Measurements from ENCODE around the gene DHX32. TPM values are rescaled to one million over a fixed set of nuclear protein-coding genes. Genes with fewer than 3 reads are reported as not detected.

The DHX32 gene
- total RNA-seq, 1 experiment from 2014 or later: 12.0 TPM

DNA sequence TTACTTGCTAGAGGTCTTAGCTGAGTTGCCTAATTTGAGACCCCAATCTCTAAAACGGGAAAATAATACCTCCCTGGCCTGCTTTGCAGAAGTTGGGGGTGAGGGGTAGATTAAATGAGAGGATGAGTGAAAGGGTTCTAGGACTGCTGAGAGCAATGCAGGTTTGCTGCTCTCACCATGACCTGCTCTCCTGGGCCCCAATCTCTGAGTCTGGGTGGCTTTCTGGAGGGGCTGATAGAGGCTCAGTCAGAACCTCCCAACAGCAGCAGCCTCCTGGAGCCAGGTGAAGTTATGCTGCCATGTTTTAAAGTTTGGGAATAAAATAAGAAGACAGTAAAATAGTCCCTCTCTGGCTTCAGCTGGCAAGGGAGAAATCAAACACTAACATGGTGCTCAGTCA is 65.3 kb downstream of the DHX32 start:
- no peak overlapping the region for H2AK5ac ChIP-seq (ENCODE audit: insufficient read length, low read length)
- H4K8ac ChIP-seq (replicated peaks; ENCODE audit: insufficient read length, low read depth, low read length): no peak overlapping the region
- no peak overlapping the region for H2AFZ ChIP-seq (ENCODE audit: low read length)
- H3K27me3 ChIP-seq (ENCODE audit: insufficient read depth, low read length): no peaks in the 10 kb centered on the region
- no peak overlapping the region for H4K5ac ChIP-seq (ENCODE audit: insufficient read length, low read depth, low read length)
- Mint-ChIP-seq H3K9me3 (no peaks in the 10 kb centered on the region), H3K36me3 (ENCODE audit: insufficient read depth in 1 of 3, low read depth in 3 of 3) (peaks cover 2 to 34% (median 28%) of the 10 kb centered on the region in 3 experiments; a peak in 6 of 7 replicates), H3K4me1 (no peaks in the 10 kb centered on the region), H3K27me3 (ENCODE audit: low read depth) (no peaks in the 10 kb centered on the region), H3K4me3 (no peak overlapping the region), H3K27ac (peak overlapping the region in 1 of 3 experiments; percentile 39; a peak in 2 of 7 replicates)
- no peak overlapping the region for H3K14ac ChIP-seq (ENCODE audit: insufficient read depth, low read length)
- no peak overlapping the region for H3K56ac ChIP-seq (ENCODE audit: insufficient read length, low read depth, low read length)
- H3K9me3 ChIP-seq (ENCODE audit: control insufficient read depth, low read depth, low read length): no peaks in the 10 kb centered on the region
- no peak overlapping the region for H3K18ac ChIP-seq (ENCODE audit: insufficient read length, low read depth, low read length)
- H3K9ac ChIP-seq (ENCODE audit: extremely low read depth, insufficient read length, low read length): no peak overlapping the region
- H2BK20ac ChIP-seq (ENCODE audit: low read depth, low read length, poor library complexity, severe bottlenecking): no peak overlapping the region
- no peak overlapping the region for H3T11ph ChIP-seq (ENCODE audit: low read length)
- no peaks in the 10 kb centered on the region for H3K79me1 ChIP-seq (ENCODE audit: insufficient read depth, low read depth, low read length, poor library complexity, severe bottlenecking)
- no peak overlapping the region for H2BK15ac ChIP-seq (ENCODE audit: low read depth, low read length)
- DNase-seq: no peak
- no peak overlapping the region for H2BK120ac ChIP-seq (ENCODE audit: low read depth, low read length, poor library complexity, severe bottlenecking)
- no peak overlapping the region for H3K4me2 ChIP-seq (ENCODE audit: insufficient read depth, insufficient read length, low read length)
- H3K27ac ChIP-seq (ENCODE audit: insufficient read length, low read depth, low read length): no peak overlapping the region
- no peak overlapping the region for H3K23ac ChIP-seq (ENCODE audit: insufficient read length, low read depth, low read length)
- no peaks in the 10 kb centered on the region for H4K20me1 ChIP-seq (ENCODE audit: control insufficient read depth, insufficient read depth, insufficient read length)
- H2BK5ac ChIP-seq (ENCODE audit: insufficient read length, low read length): no peak overlapping the region
- TF ChIP-seq, protein P1, sequence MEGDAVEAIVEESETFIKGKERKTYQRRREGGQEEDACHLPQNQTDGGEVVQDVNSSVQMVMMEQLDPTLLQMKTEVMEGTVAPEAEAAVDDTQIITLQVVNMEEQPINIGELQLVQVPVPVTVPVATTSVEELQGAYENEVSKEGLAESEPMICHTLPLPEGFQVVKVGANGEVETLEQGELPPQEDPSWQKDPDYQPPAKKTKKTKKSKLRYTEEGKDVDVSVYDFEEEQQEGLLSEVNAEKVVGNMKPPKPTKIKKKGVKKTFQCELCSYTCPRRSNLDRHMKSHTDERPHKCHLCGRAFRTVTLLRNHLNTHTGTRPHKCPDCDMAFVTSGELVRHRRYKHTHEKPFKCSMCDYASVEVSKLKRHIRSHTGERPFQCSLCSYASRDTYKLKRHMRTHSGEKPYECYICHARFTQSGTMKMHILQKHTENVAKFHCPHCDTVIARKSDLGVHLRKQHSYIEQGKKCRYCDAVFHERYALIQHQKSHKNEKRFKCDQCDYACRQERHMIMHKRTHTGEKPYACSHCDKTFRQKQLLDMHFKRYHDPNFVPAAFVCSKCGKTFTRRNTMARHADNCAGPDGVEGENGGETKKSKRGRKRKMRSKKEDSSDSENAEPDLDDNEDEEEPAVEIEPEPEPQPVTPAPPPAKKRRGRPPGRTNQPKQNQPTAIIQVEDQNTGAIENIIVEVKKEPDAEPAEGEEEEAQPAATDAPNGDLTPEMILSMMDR (conservative IDR thresholded peaks at IDR 0.05): no peak
- no peak overlapping the region for H3K4ac ChIP-seq (ENCODE audit: low read depth, low read length)
- H4K91ac ChIP-seq (ENCODE audit: insufficient read length, low read depth, low read length): no peak overlapping the region
- no peaks in the 10 kb centered on the region for H3K23me2 ChIP-seq (ENCODE audit: insufficient read length, low read depth, low read length, poor library complexity, severe bottlenecking)
- no CpG with 5 or more reads among the region's 1 CpG for WGBS (ENCODE audit: extremely low coverage, insufficient read length, low lambda C conversion rate)
- H2BK12ac ChIP-seq (ENCODE audit: insufficient read length, low read depth, low read length): no peak overlapping the region
- no peaks in the 10 kb centered on the region for H3K79me2 ChIP-seq (ENCODE audit: insufficient read depth, low read length)
- H3K4me1 ChIP-seq (ENCODE audit: insufficient read depth, low read length): no peaks in the 10 kb centered on the region
